ENCODE data around the gene TENM4. TPM values are rescaled to one million over a fixed set of nuclear protein-coding genes. Genes with fewer than 3 reads are reported as not detected.
"Not testable (repeated sequence)": the region's sequence is repeated elsewhere in the genome, so short reads cannot be mapped to it uniquely, and the experiment has no call there.

Gene TENM4
- total and polyA plus RNA-seq, 4 experiments from 2014 or later: 0.25 to 0.28 TPM; not detected in 2

DNA sequence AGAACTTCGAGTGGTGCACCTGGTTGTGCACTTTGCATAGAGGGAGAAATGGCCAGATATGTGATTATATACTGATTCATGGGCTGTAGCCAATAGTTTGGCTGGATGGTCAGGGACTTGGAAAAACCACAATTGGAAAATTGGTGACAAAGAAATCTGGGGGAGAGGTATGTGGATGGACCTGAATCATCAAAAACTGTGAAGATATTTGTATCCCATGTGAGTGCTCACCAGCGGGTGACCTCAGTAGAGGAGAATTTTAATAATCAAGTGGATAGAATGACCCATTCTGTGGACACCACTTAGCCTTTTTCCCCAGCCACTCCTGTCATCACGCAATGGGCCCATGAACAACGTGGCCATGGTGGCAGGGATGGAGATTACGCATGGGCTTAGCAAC is 818.2 kb downstream of the TENM4 start:
- DNase-seq: no peak
- H3K9me3 Mint-ChIP-seq: peaks cover 2 to 31% (median 17%) of the 10 kb centered on the region in 8 donors
- H3K36me3 Mint-ChIP-seq: peaks cover 0 to 11% of the 10 kb centered on the region in 2 donors
- CTCF ChIA-PET (ENCODE audit: partially characterized antibody): no interaction called here
- no peaks in the 10 kb centered on the region for H3K4me1 Mint-ChIP-seq
- POLR2A ChIA-PET (ENCODE audit: partially characterized antibody): no interaction called here
- Histone ChIP-seq H3K36me3 (ENCODE audit: insufficient read depth, low read length) (no peaks in the 10 kb centered on the region), H3K27ac (ENCODE audit: low read depth, low read length) (no peak overlapping the region), H3K27me3 (ENCODE audit: insufficient read depth, low read length) (no peaks in the 10 kb centered on the region), H3K4me3 (ENCODE audit: low read length in 2 of 2) (no peak overlapping the region), H3K4me1 (ENCODE audit: insufficient read depth, low read length) (no peaks in the 10 kb centered on the region), H3K9me3 (ENCODE audit: control insufficient read depth in 1 of 2, low read length in 2 of 2) (no peaks in the 10 kb centered on the region)
- intact Hi-C loops (cut with micrococcal nuclease): no loop called here
- no peak overlapping the region for H3K27ac Mint-ChIP-seq
- H3K27me3 Mint-ChIP-seq: peaks cover 3 to 4% of the 10 kb centered on the region in 2 donors
- H3K4me3 Mint-ChIP-seq: no peak overlapping the region

DNA sequence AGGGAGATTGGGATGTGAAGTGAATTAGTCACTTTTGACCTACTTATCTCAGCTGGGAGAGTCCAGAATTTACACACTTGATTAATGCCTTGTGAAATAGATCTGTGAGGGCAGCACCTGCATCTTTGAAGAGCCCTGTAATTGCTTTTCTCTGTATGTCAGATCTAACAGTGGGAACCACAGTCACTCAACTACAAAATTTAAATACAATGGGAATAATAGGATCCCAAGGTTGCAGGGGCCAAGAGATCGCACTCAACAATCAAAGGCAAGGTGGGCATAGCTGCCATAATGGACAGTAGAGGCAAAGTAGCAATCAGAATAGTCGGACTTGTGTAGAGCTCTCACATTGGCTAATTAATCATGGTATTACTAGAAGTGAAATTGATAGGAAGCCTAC is 820.7 kb downstream of the TENM4 start:
- Mint-ChIP-seq H3K4me1 (no peaks in the 10 kb centered on the region), H3K27me3 (peaks cover 3 to 4% of the 10 kb centered on the region in 2 donors), H3K27ac (no peak overlapping the region), H3K9me3 (peaks cover 2 to 30% (median 16%) of the 10 kb centered on the region in 8 donors), H3K4me3 (no peak overlapping the region), H3K36me3 (peaks cover 0 to 11% of the 10 kb centered on the region in 2 donors)
- Histone ChIP-seq H3K27me3 (ENCODE audit: insufficient read depth, low read length) (no peaks in the 10 kb centered on the region), H3K36me3 (ENCODE audit: insufficient read depth, low read length) (no peaks in the 10 kb centered on the region), H3K9me3 (ENCODE audit: control insufficient read depth in 1 of 2, low read length in 2 of 2) (no peaks in the 10 kb centered on the region), H3K4me3 (ENCODE audit: low read length in 2 of 2) (no peak overlapping the region), H3K4me1 (ENCODE audit: insufficient read depth, low read length) (no peaks in the 10 kb centered on the region), H3K27ac (ENCODE audit: low read depth, low read length) (no peak overlapping the region)
- no peak for DNase-seq
- intact Hi-C loops (cut with micrococcal nuclease): no loop called here
- CTCF ChIA-PET (ENCODE audit: partially characterized antibody): no interaction called here
- POLR2A ChIA-PET (ENCODE audit: partially characterized antibody): no interaction called here

DNA sequence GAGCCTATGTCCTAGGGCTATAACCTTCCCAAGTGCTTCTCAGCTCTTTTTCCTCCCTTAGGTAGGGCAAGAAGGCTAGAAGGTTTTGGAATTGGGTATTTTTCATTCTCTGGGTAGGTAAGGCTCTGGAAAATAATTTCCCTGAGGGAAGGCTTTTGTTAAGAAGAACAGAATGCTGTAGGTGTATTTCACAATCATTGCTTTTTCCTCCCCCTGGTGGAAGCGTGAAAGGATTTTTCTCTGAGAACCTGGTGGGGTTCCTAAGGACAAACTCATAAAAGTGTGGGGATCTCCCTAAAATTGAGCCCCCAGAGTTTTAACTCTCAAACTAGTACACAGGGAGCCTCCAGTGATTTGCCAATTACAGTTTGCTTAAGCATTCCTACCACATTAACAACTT is 825.1 kb downstream of the TENM4 start:
- intact Hi-C loops (cut with micrococcal nuclease): no loop called here
- ChIA-PET POLR2A (ENCODE audit: partially characterized antibody) (no interaction called here), CTCF (ENCODE audit: partially characterized antibody) (no interaction called here)
- Mint-ChIP-seq H3K4me1 (no peaks in the 10 kb centered on the region), H3K27me3 (peaks cover 7 to 8% of the 10 kb centered on the region in 2 donors), H3K9me3 (peaks cover 2 to 22% (median 15%) of the 10 kb centered on the region in 8 donors), H3K27ac (no peak overlapping the region), H3K4me3 (no peak overlapping the region), H3K36me3 (peaks cover 0 to 11% of the 10 kb centered on the region in 2 donors)
- H3K27ac ChIP-seq (ENCODE audit: low read depth, low read length): no peak overlapping the region
- no peaks in the 10 kb centered on the region for H3K36me3 ChIP-seq (ENCODE audit: insufficient read depth, low read length)
- H3K4me3 ChIP-seq (ENCODE audit: low read length in 2 of 2): no peak overlapping the region
- DNase-seq: no peak
- H3K4me1 ChIP-seq (ENCODE audit: insufficient read depth, low read length): no peaks in the 10 kb centered on the region
- no peaks in the 10 kb centered on the region for H3K27me3 ChIP-seq (ENCODE audit: insufficient read depth, low read length)
- no peaks in the 10 kb centered on the region for H3K9me3 ChIP-seq (ENCODE audit: control insufficient read depth in 1 of 2, low read length in 2 of 2)

DNA sequence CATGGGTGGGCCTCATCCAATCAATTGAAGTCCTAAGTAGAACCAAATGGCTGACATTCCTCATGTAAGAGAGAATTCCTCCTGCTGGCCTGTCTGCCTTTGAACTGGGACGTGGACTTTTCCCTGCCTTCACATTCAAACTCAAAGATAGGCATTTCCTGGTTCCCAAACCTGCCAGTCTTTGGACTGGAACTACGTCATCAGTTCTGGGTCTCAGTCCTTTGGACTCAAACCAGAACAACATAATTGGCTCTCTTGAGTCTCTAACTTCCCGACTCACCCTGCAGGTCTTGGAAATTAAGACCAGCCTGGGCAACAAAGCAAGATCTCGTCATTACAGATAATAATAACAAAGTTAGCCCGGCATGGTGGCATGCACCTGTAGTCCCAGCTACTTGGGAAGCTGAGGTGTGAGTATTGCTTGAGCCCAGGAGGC is 827.4 kb downstream of the TENM4 start:
- no peak overlapping the region for H3K27ac Mint-ChIP-seq
- Histone ChIP-seq H3K36me3 (ENCODE audit: insufficient read depth, low read length) (no peaks in the 10 kb centered on the region), H3K27ac (ENCODE audit: low read depth, low read length) (no peak overlapping the region), H3K4me1 (ENCODE audit: insufficient read depth, low read length) (no peaks in the 10 kb centered on the region), H3K4me3 (ENCODE audit: low read length in 2 of 2) (no peak overlapping the region), H3K27me3 (ENCODE audit: insufficient read depth, low read length) (no peaks in the 10 kb centered on the region), H3K9me3 (ENCODE audit: control insufficient read depth in 1 of 2, low read length in 2 of 2) (no peaks in the 10 kb centered on the region)
- H3K9me3 Mint-ChIP-seq: peaks cover 0 to 4% (median under 1%) of the 10 kb centered on the region in 8 donors
- CTCF ChIA-PET (ENCODE audit: partially characterized antibody): no interaction called here
- no peak for DNase-seq
- POLR2A ChIA-PET (ENCODE audit: partially characterized antibody): no interaction called here
- no peaks in the 10 kb centered on the region for H3K36me3 Mint-ChIP-seq
- H3K4me3 Mint-ChIP-seq: no peak overlapping the region
- H3K4me1 Mint-ChIP-seq: no peaks in the 10 kb centered on the region
- peaks cover 7 to 8% of the 10 kb centered on the region in 2 donors for H3K27me3 Mint-ChIP-seq
- intact Hi-C loops (cut with micrococcal nuclease): no loop called here

DNA sequence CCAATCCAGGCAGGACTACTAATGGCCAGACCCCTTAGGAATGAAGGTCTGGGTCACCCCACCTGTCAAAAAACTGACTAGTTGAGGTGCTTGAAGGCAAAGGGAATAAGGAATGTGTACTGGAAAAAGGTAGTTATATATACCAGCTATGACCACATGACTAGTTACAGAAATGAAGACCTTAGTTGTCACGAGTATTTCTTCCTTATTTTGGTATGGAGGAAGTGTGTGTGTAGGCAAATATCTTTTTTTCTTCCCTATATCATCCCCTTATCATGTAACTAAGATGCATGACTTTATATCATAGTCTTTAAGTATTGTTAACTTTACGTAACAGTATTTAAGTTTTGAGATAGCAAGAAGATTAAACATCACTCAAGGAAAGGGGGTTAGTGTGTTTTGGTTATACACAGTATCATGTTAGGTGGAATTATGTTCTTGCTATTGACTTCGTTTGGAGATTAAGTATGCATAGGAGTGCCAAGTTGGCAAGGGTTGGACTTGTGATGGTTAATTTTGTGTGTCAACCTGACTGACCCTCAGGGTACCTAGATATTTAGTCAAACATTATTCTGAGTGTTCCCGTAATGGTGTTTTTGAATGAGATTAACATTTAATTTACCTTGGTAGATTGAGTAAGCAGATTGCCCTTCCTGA is 828.0 kb downstream of the TENM4 start:
- no peak overlapping the region for H3K4me3 Mint-ChIP-seq
- H3K27ac Mint-ChIP-seq: no peak overlapping the region
- Histone ChIP-seq H3K4me1 (ENCODE audit: insufficient read depth, low read length) (no peaks in the 10 kb centered on the region), H3K4me3 (ENCODE audit: low read length in 2 of 2) (no peak overlapping the region), H3K36me3 (ENCODE audit: insufficient read depth, low read length) (no peaks in the 10 kb centered on the region), H3K9me3 (ENCODE audit: control insufficient read depth in 1 of 2, low read length in 2 of 2) (no peaks in the 10 kb centered on the region), H3K27me3 (ENCODE audit: insufficient read depth, low read length) (no peaks in the 10 kb centered on the region), H3K27ac (ENCODE audit: low read depth, low read length) (no peak overlapping the region)
- peaks cover 0 to 3% (median under 1%) of the 10 kb centered on the region in 8 donors for H3K9me3 Mint-ChIP-seq
- peaks cover 4 to 5% of the 10 kb centered on the region in 2 donors for H3K27me3 Mint-ChIP-seq
- intact Hi-C loops (cut with micrococcal nuclease): no loop called here
- DNase-seq: no peak
- H3K4me1 Mint-ChIP-seq: no peaks in the 10 kb centered on the region
- no peaks in the 10 kb centered on the region for H3K36me3 Mint-ChIP-seq
- ChIA-PET CTCF (ENCODE audit: partially characterized antibody) (no interaction called here), POLR2A (ENCODE audit: partially characterized antibody) (no interaction called here)

DNA sequence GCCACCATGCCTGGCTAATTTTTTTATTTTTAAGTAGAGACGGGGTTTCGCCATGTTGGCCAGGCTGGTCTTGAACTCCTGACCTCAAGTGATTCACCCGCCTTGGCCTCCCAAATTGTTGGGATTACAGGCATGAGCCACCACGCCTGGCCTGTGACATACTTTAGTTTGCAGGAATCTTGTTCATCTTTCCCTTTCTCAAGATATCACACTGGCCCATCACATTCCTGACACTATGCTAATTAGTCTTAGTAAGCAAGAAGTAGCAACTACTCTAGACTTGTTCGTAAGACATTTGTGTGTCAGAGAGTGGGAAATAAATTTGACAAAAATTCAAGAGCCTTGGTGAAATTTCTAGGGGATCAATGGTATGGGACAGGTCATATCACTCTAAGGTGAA is 831.5 kb downstream of the TENM4 start:
- H3K4me1 Mint-ChIP-seq; CTCF ChIA-PET (ENCODE audit: partially characterized antibody); H3K36me3 ChIP-seq (ENCODE audit: insufficient read depth, low read length); H3K4me3 ChIP-seq (ENCODE audit: low read length in 2 of 2); H3K4me3 Mint-ChIP-seq; intact Hi-C loops (cut with micrococcal nuclease); H3K27me3 ChIP-seq (ENCODE audit: insufficient read depth, low read length); POLR2A ChIA-PET (ENCODE audit: partially characterized antibody); H3K27ac Mint-ChIP-seq; H3K27ac ChIP-seq (ENCODE audit: low read depth, low read length); DNase-seq; H3K9me3 ChIP-seq (ENCODE audit: control insufficient read depth in 1 of 2, low read length in 2 of 2); H3K4me1 ChIP-seq (ENCODE audit: insufficient read depth, low read length); H3K36me3 Mint-ChIP-seq; H3K9me3 Mint-ChIP-seq: not testable (repeated sequence)
- peaks cover 4 to 11% of the 10 kb centered on the region in 2 donors for H3K27me3 Mint-ChIP-seq

DNA sequence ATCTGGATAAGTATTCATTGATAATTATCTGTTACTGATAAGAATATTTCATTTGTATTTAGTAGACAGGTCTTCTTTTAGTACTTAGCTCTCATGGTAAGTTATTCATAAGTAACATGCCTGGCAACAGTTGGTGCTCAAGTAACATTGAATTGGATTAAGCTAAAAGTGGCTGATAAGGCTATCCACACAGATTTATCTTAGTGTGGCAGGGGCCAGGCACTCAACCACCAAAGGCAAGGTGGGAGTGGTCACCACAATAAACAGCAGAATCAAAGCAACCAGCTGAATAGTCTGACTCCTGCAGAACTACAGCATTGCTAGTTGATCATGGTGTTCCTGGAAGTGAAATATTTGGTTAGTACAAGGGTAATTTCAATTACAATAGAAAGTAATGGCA is 833.1 kb downstream of the TENM4 start:
- no peaks in the 10 kb centered on the region for H3K4me1 Mint-ChIP-seq
- Histone ChIP-seq H3K9me3 (ENCODE audit: control insufficient read depth in 1 of 2, low read length in 2 of 2) (no peaks in the 10 kb centered on the region), H3K27me3 (ENCODE audit: insufficient read depth, low read length) (no peaks in the 10 kb centered on the region), H3K36me3 (ENCODE audit: insufficient read depth, low read length) (no peaks in the 10 kb centered on the region), H3K27ac (ENCODE audit: low read depth, low read length) (no peak overlapping the region), H3K4me1 (ENCODE audit: insufficient read depth, low read length) (no peaks in the 10 kb centered on the region), H3K4me3 (ENCODE audit: low read length in 2 of 2) (no peak overlapping the region)
- ChIA-PET POLR2A (ENCODE audit: partially characterized antibody) (no interaction called here), CTCF (ENCODE audit: partially characterized antibody) (no interaction called here)
- peaks cover 7 to 14% of the 10 kb centered on the region in 2 donors for H3K27me3 Mint-ChIP-seq
- H3K9me3 Mint-ChIP-seq: no peaks in the 10 kb centered on the region
- no peak overlapping the region for H3K4me3 Mint-ChIP-seq
- H3K27ac Mint-ChIP-seq: no peak overlapping the region
- intact Hi-C loops (cut with micrococcal nuclease): no loop called here
- H3K36me3 Mint-ChIP-seq: no peaks in the 10 kb centered on the region
- no peak for DNase-seq

DNA sequence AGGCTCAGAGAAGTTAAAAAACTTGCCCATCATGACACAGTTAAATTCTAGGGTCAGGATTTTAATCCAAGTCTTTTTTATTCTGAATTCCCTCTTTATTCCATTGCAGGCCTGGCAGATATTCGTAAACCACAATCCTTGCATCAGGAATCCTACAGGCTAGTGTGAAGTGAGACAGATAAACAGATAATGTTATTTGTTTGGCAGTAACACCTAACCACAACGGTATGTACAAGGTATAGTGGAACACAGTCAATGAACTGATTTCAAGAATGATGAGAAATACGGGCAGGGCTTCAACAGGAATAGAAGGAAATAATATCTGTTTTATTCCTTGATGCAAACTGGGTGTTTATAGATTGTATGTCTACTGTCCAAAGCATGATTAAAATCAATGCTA is 834.2 kb downstream of the TENM4 start:
- POLR2A ChIA-PET (ENCODE audit: partially characterized antibody): no interaction called here

More for the DNA sequence above, 834.2 kb downstream of the TENM4 start:
- H3K27ac Mint-ChIP-seq: no peak overlapping the region
- Histone ChIP-seq H3K4me1 (ENCODE audit: insufficient read depth, low read length) (no peaks in the 10 kb centered on the region), H3K27me3 (ENCODE audit: insufficient read depth, low read length) (no peaks in the 10 kb centered on the region), H3K27ac (ENCODE audit: low read depth, low read length) (no peak overlapping the region), H3K36me3 (ENCODE audit: insufficient read depth, low read length) (no peaks in the 10 kb centered on the region), H3K9me3 (ENCODE audit: control insufficient read depth in 1 of 2, low read length in 2 of 2) (no peaks in the 10 kb centered on the region), H3K4me3 (ENCODE audit: low read length in 2 of 2) (no peak overlapping the region)
- H3K27me3 Mint-ChIP-seq: peaks cover 11 to 21% of the 10 kb centered on the region in 2 donors
- intact Hi-C loops (cut with micrococcal nuclease): no loop called here
- no peak overlapping the region for H3K4me3 Mint-ChIP-seq
- no peaks in the 10 kb centered on the region for H3K36me3 Mint-ChIP-seq
- H3K4me1 Mint-ChIP-seq: no peaks in the 10 kb centered on the region
- no peaks in the 10 kb centered on the region for H3K9me3 Mint-ChIP-seq
- DNase-seq: no peak
- CTCF ChIA-PET (ENCODE audit: partially characterized antibody): no interaction called here

Measured in CD4-positive, alpha-beta memory T cell (primary cell).